VCaP (cell line): ENCODE data around the gene EPHB3.

Experiments used
- H3K27ac ChIP-seq: fragments of 450-650 bp; 2 replicates; pipeline ENCODE4 v1.5.1; 2017
- TF ChIP-seq, protein P1 (sequence below): fragments of 450-650 bp; conservative IDR thresholded peaks from 2 replicates; pipeline ENCODE4 v1.5.1; 2017; ENCODE audit warnings: mild to moderate bottlenecking, moderate library complexity

EPHB3 gene

DNA sequence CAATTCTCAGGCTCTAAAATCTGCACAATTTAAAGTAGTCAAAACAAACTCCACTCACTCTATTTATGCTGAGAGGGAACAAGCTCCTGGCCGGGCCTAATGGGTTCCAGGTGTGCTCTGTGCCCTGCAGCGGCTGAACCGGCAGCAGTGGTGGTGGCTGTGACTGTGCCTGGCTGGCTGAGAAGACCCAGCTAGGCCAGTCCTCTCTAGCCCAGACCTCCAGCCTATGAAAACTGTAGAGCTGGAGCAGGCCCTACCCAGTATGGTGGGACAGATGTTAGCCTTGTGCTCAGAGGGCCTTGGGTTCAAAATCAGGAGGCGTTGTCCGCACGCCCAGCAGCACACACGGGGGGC, 37.0 kb downstream of the EPHB3 start:
- TF ChIP-seq, protein P1, sequence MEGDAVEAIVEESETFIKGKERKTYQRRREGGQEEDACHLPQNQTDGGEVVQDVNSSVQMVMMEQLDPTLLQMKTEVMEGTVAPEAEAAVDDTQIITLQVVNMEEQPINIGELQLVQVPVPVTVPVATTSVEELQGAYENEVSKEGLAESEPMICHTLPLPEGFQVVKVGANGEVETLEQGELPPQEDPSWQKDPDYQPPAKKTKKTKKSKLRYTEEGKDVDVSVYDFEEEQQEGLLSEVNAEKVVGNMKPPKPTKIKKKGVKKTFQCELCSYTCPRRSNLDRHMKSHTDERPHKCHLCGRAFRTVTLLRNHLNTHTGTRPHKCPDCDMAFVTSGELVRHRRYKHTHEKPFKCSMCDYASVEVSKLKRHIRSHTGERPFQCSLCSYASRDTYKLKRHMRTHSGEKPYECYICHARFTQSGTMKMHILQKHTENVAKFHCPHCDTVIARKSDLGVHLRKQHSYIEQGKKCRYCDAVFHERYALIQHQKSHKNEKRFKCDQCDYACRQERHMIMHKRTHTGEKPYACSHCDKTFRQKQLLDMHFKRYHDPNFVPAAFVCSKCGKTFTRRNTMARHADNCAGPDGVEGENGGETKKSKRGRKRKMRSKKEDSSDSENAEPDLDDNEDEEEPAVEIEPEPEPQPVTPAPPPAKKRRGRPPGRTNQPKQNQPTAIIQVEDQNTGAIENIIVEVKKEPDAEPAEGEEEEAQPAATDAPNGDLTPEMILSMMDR = no peak
- no peak overlapping the region for H3K27ac ChIP-seq

DNA sequence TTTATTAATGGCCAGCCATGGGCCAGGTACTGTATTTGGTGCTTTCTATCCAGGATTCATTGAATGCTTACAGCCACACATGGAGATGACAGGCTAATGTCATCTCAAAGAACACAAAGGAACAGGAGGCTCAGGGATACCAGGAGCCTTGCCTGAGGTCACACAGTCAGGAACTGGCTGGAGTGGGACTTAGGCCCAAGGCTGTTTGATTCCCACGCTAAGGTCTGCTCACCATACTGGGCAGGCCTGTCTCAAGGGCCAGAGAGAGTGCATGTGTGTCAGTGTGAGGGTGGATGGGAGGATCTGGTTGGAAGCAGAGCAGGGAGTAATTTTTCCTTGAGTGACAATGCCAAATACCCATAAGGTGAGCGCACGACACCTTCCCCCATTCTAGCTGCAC, 37.6 kb downstream of the EPHB3 start:
- no peak overlapping the region for H3K27ac ChIP-seq
- TF ChIP-seq, protein P1 = no peak

DNA sequence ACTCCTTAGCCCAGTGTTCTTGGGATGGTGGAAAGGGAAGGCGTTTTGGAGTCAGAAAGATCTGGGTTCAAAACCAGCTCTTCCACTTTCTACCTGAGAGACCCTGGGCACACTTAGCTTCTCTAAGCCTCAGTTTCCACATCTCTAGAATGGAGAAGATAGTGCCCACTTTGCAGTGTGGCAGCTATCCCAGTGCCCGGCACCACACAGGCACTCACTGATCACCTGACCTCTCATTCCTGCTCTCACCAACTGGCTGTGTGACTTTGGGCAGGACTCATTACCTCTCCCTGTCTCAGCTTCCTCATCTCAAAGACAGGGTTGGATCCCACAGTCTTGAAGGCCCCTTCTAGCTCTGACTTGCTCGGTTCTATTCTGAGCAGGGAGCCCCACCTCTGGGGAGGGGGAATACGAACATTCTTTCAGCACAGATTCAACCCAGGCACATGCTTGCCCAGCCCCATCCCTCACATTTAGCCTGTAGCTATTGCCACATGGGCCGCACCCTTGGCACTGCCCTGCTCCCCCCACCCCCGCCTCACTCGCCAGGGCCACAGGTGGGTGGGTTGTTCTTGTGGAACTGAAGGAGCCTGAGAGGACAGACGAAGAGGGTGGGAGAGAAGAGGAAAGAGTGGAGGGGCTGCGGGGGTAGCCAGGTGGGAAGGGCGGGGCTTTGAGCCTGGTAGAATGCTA, 39.2 kb downstream of the EPHB3 start:
- no peak overlapping the region for H3K27ac ChIP-seq
- TF ChIP-seq, protein P1 = no peak

DNA sequence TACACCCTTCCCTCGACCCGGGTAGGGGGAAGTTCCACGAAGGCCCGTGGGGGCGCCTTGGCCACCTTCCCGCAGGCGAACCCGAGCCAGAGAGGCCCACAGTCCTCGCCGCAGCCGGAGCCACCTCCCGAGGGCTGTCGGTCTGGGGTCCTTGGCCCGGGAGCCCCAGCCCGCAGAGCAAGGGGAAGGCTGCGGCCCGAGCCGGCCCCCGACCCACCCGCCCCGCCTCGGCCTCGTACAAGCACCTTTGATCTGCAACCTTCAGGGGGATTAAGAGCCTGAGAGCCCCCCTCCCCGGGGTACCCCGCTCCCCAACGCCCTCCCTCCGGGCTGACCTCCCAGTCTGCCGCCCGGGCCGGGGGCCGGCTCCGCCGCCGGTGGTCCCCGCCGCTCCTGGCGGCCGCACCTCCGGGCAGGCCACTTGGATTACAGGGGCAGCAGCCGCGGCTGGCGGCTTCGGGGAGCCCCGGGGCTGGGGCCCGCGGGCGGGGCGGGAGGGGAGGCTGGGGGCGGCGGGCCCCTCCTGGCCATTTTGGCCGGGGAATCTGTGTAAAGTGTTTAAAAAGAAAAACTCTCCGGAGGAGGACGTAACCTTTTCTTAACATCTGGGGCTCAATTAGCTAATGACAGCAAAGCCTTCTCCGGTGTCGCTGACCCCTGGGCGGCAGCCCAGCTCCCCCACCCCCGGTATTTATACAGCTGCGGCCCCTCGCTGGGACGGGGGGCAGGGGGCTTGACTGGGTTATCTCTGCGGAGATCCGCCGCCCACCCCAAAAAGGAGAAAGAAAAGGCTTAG, 40.2 kb downstream of the EPHB3 start:
- TF ChIP-seq, protein P1 = no peak
- no peak overlapping the region for H3K27ac ChIP-seq

DNA sequence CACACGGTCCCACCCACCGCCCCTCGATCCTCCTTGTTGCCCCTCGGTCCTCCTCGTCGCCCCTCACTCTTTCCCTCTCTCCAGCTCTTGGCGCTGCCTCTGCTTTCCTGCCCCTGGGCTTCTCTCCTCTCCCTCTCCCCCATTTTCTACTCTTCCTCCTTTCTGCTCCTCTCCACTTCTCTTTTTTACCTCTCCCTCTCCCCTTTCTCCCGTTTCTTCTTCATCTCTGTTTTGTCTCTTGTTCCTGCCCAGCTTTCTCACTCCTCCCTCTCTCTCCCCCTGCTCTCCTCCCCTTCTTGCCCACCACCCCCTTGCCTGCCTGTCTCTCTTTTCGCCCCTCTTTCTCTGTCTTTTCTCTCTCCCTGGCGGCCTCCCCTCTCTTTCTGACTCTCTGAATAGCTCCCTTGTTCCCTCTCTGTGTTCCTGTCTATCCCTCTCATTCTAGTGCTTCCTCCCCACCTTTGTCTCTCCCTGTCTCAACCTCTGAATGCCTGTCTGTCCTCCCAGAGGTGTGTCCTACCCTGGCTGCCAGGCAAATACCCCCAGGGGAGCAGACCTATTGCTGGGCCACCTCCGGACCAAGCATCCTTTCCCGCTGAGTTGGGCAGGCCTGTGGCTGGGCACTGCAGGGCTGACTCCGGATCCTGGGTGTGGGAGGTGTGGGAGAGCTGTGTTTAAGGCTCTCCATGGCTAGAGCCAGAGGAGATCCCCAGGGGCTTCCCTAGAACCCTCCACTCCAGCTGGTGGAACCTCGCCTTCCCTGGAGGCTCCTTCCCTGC, 41.0 kb downstream of the EPHB3 start:
- no peak overlapping the region for H3K27ac ChIP-seq
- TF ChIP-seq, protein P1 = no peak

DNA sequence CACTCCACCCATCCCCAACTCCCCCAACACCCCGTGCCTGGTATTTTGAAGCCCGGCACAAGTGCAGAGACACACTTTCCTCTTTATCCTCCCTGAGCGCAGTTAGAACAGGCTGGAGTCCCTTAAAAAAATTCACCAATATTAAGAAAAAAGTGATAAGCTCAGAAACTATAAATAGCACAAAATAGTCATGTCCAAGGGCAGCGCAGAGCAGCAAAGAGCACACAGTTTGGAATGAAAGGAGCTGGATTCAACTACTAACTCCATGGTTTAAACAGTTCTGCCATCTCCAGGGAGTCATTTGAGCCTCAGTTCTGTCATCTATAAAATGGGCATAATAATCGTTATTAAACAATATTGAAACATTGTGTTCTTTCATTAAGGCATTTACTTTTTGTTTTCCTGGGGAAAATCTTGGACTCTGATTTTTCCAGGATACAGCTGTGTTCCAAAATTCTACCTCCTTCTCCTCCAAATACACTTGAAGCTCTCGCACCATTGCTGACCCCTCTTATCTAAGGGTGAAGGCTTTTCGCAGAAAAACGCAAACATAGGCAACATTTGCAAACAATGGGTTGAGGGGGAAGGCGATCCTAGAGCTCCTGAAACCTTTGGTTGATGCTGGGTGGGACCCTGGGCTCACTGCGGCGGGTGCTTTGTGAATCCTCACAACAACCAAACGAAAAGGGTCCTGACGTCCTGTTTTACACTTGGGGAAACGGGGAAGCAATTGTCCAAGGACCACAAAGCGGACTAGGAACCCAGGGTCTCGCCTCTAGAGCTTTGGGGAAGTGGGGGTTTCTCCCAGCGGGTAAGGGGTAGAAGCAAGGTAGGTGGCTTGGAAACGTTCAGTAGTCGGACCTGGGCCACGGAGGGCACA, 41.8 kb downstream of the EPHB3 start:
- TF ChIP-seq, protein P1 = no peak
- H3K27ac ChIP-seq = no peak overlapping the region
